ENCODE measurements around the gene RBMS3.

Gene RBMS3

GRCh38 chr3:29279286-29279685, 1.6 kb upstream of the RBMS3 start:
- DNase-seq: no peak

- DNase-seq: no peak
These were observed 1.1 kb upstream of the RBMS3 start for GRCh38 chr3:29279806-29280205.

- DNase-seq: no peak
These were observed 148 bp downstream of the RBMS3 start for GRCh38 chr3:29281094-29281343.

- DNase-seq: no peak
These were observed 722 bp downstream of the RBMS3 start for GRCh38 chr3:29281344-29282241.

GRCh38 chr3:29282427-29283230, 1.8 kb downstream of the RBMS3 start:
- DNase-seq: no peak

GRCh38 chr3:29283231-29284119, 2.6 kb downstream of the RBMS3 start:
- no peak for DNase-seq

- DNase-seq: no peak
These were observed 3.6 kb downstream of the RBMS3 start for GRCh38 chr3:29284497-29284896.

- DNase-seq: no peak
These were observed 4.7 kb downstream of the RBMS3 start for GRCh38 chr3:29285471-29286071.

- no peak for DNase-seq
These were observed 5.8 kb downstream of the RBMS3 start for GRCh38 chr3:29286478-29287240.

GRCh38 chr3:29290596-29290995, 9.7 kb downstream of the RBMS3 start:
- no peak for DNase-seq

- no peak for DNase-seq
These were observed 10.6 kb downstream of the RBMS3 start for GRCh38 chr3:29291260-29291981.

GRCh38 chr3:29291982-29292363, 11.1 kb downstream of the RBMS3 start:
- no peak for DNase-seq

- DNase-seq: no peak
These were observed 12.6 kb downstream of the RBMS3 start for GRCh38 chr3:29293421-29293820.

- no peak for DNase-seq
These were observed 17.1 kb downstream of the RBMS3 start for GRCh38 chr3:29297998-29298397.

GRCh38 chr3:29301332-29302019, 20.6 kb downstream of the RBMS3 start:
- DNase-seq: no peak

- no peak for DNase-seq
These were observed 21.7 kb downstream of the RBMS3 start for GRCh38 chr3:29302619-29303018.

- no peak for DNase-seq
These were observed 26.4 kb downstream of the RBMS3 start for GRCh38 chr3:29307295-29307694.

- no peak for DNase-seq
These were observed 30.0 kb downstream of the RBMS3 start for GRCh38 chr3:29310865-29311264.

GRCh38 chr3:29311795-29312194, 30.9 kb downstream of the RBMS3 start:
- no peak for DNase-seq

- no peak for DNase-seq
These were observed 31.5 kb downstream of the RBMS3 start for GRCh38 chr3:29312395-29312794.

- DNase-seq: no peak
These were observed 32.1 kb downstream of the RBMS3 start for GRCh38 chr3:29312960-29313452.
